Stimulated activated CD4-positive, alpha-beta T cell treated with anti-CD3 and anti-CD28 coated beads, Interleukin-15, amount 100 ng/mL, for 48 hours (primary cell): ENCODE data around the gene SHOX.
"Not testable (repeated sequence)": the region's sequence is repeated elsewhere in the genome, so short reads cannot be mapped to it uniquely, and the experiment has no call there.

Source experiments
- DNase-seq, 2 donors: peaks; one replicate each; pipeline ENCODE4 v3.0.0-alpha.2; 2020; ENCODE audit warnings: low read depth in 2 of 2

SHOX gene

DNA sequence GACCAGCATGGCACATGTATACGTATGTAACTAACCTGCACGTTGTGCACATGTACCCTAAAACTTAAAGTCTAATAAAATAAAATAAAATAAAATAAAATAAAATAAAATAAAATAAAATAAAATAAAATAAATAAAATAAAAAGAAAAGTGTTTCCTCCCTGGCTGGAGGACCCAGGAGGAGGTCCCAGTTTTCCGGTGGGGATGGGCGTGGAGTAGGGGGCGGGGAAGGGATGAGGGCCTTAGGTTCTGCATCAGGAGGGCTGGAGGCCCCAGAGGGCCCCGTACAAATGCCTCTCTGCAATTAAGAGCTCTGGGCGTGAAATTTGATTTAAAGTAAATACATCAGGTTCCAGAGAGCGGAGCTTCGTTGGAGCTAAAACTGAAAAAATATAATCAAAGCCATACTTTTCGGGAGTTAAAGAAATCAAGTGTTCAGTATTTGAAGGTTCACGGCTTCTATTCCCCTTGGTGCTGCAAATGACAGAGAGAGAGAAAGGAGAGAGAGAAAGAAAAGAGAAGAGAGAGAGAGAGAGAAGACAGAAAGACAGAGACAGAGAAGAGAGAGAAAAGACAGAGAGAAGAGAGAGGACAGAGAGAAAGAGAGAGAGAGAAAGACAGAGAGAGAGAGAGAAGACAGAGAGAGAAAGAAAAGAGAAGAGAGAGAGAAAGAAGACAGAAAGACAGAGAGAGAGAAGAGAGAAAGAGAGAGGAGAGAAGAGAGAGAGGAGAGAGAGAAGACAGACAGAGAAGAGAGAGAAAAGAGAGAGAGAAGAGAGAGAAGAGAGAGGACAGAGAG lies 8.7 kb upstream of the SHOX start:
- no peak for DNase-seq

DNA sequence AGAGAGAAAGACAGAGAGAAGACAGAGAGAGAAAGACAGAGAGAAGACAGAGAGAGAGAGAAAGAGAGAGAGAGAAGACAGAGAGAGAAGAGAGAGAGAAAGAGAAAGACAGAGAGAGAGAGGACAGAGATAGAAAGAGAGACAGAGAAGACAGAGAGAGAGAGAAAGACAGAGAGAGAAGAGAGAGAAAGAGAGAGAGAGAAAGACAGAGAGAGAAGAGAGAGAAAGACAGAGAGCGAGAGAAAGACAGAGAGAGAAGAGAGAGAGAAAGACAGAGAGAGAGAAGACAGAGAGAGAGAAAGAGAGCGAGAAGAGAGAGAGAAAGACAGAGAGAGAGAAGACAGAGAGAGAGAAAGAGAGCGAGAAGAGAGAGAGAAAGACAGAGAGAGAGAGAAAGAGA lies 7.8 kb upstream of the SHOX start:
- not testable (repeated sequence) for DNase-seq

DNA sequence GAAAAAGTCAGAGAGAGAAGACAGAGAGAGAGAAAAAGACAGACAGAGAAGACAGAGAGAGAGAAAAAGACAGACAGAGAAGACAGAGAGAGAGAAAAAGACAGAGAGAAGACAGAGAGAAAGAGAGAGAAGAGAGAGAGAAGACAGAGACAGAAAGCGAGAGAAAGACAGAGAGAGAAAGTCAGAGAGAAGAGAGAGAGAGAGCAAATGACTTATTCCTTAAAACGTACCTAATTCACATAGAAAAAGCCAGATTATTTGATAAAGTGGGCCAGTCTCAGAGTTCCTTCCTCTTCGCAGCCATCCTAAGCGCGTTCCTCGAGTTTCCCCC lies 7.4 kb upstream of the SHOX start:
- no peak for DNase-seq

DNA sequence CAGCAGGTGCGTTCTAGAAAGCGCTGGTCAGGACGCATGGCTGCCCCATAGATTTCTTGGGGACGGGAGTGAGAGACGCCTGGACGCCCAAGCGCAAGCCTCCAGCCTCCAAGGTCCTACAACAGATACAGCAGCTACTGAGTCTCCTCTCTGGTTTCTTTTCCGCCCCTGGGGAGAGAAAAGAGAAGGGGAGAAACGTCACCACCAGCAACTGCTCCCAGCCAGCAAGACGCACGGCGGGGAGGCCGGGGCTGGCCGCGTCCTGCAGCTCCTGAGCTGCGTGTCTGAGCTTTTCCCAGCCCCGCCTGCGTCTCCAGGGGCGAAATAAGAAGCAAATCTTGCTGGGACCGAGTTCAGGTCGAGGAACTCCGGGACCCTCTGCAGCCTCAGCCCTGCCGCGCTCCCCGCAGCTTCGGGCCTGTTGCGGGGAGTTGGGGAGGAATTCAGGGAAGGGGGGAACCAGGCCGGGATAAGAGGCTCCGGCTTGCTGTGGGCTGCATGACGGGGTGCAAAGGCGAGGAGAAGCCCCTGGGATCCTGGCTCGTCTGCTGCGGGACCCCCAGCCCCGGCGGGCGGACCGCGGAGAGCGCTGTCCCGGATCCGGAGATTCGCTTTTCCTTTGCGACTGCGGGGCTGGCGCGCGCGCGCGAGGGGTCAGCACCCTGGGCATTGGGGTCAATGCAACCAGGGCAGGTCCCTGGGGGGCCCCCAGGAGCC lies 6.8 kb upstream of the SHOX start:
- no peak for DNase-seq

DNA sequence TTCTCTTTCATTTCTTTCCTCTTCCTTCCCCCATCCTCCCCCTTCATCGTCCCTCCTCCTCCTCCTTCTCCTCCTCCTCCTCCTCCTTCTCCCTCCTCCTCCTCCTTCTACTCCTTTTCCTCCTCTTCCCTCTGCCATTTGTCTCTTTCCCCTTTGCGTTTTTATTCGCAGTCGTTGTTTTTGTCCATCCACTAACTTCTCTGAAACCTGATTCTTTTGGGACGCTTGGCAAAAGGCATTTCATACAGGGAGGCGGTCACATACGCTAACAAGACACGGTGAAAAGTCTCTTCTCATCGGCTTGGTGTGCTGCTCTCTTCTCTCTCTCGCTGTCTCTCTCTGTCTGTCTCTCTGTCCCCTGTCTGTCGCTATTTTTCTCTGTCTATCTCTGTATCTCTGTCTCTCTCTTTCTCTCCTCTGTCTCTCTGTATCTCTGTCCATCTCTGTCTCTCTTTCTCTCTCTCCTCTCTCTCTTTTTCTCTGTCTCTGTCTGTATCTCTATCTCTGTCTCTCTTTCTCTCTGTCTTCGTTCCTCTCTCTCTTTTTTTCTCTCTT lies 5.4 kb upstream of the SHOX start:
- no peak for DNase-seq

DNA sequence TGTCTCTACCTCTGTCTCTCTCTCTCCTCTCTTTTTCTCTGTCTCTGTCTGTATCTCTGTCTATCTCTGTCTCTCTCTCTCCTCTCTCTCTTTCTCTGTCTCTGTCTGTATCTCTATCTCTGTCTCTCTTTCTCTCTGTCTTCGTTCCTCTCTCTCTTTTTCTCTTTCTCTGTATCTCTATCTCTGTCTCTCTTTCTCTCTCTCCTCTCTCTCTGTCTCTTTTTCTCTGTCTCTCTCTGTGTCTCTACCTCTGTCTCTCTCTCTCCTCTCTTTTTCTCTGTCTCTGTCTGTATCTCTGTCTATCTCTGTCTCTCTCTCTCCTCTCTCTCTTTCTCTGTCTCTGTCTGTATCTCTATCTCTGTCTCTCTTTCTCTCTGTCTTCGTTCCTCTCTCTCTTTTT lies 4.5 kb upstream of the SHOX start:
- DNase-seq = not testable (repeated sequence)

DNA sequence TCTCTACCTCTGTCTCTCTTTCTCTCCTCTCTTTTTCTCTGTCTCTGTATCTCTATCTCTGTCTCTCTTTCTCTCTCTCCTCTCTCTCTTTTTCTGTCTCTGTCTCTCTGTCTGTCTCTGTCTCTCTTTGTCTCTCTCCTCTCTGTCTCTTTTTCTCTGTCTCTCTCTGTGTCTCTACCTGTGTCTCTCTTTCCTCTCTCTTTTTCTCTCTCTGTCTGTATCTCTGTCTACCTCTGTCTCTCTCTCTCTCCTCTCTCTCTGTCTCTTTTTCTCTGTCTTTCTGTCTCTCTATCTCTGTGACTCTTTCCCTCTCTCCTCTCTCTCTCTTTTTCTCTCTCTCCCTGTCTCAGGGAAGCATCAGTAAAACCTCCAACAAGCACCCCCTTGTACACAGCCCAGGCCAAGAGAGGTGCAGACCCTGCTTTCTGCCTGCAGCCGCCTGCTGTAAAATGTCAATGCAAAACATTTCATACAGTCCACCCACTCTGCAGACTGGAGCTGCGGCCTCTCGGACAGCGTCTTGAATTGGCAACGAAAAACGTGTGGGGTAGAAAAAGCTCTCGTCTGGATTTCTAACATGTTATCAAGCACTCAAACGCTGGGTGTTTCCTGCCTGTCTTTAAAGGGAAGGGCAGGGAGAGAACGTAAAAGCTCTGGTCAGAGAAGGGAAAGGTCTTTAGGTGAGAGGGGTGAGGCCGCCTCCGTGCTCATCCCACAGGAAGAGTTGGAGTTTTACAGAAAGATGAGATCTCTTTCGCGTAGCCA lies 3.7 kb upstream of the SHOX start:
- no peak for DNase-seq

DNA sequence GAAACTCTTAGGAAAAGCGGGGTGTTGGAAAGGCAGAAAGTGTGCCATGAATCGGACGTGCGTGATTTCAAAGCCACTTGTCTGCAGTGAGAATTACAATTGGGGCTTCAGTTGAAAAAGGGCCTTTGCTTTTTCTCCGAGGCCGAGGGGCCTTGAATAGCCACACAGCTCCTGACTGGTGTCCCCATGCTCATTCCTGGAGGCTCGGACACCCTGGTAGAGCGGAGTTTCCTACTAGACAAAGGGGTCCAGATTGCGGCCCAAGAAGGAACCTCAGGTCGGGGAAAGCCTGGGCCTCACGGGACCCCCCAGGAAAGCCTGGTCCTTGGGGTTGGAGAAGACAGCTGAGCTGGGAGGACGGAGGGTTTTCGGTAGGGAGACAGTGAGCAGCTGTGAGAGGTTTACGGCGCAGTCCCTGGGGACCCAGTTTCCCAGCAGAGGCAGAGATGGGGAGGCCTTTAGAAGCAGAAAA lies 3.0 kb upstream of the SHOX start:
- DNase-seq = no peak

DNA sequence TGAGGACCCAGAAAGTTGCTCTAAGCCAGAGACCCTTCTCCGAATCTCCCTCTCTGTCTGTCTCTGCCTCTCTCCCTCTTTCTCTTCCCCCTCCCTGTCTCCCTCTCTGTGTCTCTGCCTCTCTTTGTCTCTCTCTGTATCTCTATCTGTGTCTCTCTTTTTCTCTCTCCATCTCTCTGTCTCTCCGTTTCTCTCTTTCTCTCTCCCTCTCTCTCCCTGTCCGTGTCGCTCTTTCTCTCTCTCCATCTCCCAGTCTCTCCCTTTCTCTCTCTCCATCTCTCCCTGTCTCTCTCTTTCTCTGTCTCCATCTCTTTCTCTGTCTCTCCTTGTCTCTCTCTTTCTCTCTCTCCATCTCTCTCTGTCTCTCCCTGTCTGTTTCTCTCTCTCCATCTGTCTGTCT lies 2.6 kb upstream of the SHOX start:
- no peak for DNase-seq

DNA sequence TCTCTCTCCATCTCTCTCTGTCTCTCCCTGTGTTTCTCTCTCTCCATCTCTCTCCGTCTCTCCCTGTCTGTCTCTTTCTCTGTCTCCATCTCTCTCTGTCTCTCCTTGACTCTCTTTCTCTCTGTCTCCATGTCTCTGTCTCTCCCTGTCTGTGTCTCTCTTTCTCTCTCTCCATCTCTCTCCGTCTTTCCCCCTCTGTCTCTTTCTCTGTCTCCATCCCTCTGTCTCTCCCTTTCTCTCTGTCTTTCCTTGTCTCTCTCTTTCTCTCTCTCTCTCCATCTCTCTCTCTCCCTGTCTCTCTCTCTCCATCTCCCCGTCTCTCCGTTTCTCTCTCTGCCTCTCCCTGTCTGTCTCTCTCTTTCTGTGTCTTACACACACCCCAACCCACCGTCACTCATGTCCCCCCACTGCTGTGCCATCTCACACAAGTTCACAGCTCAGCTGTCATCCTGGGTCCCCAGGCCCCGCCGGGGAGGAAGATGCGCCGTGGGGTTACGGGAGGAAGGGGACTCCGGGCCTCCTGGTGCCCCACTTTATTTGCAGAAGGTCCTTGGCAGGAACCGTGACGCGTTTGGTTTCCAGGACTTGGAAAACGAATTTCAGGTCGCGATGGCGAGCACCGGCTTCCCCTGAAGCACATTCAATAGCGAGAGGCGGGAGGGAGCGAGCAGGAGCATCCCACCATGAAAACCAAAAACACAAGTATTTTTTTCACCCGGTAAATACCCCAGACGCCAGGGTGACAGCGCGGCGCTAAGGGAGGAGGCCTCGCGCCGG lies 1.2 kb upstream of the SHOX start:
- DNase-seq = no peak

DNA sequence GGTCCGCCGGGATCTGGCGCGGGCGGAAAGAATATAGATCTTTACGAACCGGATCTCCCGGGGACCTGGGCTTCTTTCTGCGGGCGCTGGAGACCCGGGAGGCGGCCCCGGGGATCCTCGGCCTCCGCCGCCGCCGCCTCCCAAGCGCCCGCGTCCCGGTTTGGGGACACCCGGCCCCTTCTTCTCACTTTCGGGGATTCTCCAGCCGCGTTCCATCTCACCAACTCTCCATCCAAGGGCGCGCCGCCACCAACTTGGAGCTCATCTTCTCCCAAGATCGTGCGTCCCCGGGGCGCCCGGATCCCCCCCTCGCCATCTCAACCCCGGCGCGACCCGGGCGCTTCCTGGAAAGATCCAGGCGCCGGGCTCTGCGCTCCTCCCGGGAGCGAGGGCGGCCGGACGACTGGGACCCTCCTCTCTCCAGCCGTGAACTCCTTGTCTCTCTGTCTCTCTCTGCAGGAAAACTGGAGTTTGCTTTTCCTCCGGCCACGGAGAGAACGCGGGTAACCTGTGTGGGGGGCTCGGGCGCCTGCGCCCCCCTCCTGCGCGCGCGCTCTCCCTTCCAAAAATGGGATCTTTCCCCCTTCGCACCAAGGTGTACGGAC lies 482 bp upstream of the SHOX start:
- DNase-seq = no peak

DNA sequence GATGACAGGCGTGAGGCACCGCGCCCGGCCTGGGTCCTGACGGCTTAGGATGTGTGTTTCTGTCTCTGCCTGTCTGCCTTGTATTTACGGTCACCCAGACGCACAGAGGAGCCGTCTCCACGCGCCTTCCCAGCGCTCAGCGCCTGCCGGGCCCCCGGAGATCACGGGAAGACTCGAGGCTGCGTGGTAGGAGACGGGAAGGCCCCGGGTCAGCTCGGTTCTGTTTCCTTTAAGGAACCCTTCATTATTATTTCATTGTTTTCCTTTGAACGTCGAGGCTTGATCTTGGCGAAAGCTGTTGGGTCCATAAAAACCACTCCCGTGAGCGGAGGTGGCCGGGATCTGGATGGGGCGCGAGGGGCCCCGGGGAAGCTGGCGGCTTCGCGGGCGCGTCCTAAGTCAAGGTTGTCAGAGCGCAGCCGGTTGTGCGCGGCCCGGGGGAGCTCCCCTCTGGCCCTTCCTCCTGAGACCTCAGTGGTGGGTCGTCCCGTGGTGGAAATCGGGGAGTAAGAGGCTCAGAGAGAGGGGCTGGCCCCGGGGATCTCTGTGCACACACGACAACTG lies 1.3 kb downstream of the SHOX start:
- no peak for DNase-seq

DNA sequence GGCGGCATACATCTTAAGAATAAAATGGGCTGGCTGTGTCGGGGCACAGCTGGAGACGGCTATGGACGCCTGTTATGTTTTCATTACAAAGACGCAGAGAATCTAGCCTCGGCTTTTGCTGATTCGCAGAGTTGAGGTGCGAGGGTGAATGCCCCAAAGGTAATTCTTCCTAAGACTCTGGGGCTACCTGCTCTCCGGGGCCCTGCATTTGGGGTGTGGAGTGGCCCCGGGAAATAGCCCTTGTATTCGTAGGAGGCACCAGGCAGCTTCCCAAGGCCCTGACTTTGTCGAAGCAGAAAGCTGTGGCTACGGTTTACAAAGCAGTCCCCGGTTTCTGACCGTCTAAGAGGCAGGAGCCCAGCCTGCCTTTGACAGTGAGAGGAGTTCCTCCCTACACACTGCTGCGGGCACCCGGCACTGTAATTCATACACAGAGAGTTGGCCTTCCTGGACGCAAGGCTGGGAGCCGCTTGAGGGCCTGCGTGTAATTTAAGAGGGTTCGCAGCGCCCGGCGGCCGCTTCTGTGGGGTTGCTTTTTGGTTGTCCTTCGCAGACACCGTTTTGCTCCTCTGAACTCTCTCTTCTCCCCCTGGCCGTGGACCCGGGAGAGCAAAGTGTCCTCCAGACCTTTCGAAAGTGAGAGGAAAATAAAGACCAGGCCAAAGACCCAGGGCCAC lies 1.9 kb downstream of the SHOX start:
- no peak for DNase-seq

DNA sequence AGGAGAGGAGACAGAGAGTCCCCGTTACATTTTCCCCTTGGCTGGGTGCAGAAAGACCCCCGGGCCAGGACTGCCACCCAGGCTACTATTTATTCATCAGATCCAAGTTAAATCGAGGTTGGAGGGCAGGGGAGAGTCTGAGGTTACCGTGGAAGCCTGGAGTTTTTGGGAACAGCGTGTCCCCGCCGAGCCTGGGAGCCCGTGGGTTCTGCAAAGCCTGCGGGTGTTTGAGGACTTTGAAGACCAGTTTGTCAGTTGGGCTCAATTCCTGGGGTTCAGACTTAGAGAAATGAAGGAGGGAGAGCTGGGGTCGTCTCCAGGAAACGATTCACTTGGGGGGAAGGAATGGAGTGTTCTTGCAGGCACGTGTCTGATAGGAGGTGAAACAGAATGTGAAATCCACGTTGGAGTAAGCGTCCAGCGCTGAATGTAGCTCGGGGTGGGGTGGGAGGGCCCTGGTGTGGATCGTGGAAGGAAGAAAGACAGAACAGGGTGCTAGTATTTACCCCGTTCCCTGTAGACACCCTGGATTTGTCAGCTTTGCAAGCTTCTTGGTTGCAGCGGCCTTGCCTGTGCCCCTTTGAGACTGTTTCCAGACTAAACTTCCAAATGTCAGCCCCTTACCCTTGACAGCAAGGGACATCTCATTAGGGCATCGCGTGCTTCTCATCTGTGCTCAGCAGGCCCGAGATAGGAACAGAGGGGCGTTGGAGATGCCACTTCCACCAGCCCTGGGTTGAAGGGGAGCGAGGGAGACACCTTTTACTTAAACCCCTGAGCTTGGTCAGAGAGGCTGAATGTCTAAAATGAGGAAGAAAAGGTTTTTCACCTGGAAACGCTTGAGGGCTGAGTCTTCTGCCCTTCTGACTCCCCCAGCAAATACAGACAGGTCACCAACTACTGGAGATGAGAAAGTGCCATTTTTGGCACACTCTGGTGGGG lies 2.7 kb downstream of the SHOX start:
- no peak for DNase-seq

DNA sequence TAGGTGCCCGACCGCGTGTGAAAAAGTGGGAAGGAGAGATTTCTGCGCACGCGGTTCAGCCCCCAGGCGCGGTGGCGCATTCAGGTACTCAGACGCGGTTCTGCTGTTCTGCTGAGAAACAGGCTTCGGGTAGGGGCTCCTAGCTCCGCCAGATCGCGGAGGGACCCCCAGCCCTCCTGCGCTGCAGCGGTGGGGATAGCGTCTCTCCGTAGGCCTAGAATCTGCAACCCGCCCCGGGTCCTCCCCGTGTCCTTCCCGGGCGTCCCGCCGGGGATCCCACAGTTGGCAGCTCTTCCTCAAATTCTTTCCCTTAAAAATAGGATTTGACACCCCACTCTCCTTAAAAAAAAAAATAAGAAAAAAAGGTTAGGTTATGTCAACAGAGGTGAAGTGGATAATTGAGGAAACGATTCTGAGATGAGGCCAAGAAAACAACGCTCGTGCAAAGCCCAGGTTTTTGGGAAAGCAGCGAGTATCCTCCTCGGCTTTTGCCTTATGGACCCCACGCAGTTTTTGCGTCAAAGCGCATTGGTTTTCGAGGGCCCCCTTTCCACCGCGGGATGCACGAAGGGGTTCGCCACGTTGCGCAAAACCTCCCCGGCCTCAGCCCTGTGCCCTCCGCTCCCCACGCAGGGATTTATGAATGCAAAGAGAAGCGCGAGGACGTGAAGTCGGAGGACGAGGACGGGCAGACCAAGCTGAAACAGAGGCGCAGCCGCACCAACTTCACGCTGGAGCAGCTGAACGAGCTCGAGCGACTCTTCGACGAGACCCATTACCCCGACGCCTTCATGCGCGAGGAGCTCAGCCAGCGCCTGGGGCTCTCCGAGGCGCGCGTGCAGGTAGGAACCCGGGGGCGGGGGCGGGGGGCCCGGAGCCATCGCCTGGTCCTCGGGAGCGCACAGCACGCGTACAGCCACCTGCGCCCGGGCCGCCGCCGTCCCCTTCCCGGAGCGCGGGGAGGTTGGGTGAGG lies 3.7 kb downstream of the SHOX start:
- DNase-seq = no peak

DNA sequence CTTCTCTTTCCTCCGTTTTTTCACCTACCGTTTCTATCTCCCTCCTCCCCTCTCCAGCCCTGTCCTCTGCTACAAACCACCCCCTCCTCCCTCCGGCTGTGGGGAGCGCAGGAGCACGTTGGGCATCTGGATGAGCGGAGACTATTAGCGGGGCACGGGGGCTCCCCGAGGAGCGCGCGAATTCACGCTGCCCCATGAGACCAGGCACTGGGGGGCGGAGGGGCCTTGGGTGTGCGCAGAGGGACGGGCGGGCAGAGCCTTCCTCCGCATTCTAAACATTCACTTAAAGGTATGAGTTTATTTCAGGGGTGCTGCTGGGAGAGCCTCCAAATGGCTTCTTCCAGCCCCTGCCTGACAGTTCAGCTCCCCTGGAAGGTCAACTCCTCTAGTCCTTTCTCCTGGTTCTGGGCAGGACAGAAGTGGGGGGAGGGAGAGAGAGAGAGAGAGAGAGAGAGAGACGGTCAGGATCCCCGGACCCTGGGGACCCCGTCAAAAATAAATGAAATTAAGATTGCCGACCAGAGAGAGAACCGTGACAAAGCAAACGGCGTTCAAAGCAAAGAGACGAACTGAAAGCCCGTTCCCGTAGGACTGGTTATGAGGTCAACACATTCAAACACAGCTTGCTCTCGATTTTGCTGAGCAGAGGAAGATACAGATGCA lies 5.0 kb downstream of the SHOX start:
- no peak for DNase-seq

DNA sequence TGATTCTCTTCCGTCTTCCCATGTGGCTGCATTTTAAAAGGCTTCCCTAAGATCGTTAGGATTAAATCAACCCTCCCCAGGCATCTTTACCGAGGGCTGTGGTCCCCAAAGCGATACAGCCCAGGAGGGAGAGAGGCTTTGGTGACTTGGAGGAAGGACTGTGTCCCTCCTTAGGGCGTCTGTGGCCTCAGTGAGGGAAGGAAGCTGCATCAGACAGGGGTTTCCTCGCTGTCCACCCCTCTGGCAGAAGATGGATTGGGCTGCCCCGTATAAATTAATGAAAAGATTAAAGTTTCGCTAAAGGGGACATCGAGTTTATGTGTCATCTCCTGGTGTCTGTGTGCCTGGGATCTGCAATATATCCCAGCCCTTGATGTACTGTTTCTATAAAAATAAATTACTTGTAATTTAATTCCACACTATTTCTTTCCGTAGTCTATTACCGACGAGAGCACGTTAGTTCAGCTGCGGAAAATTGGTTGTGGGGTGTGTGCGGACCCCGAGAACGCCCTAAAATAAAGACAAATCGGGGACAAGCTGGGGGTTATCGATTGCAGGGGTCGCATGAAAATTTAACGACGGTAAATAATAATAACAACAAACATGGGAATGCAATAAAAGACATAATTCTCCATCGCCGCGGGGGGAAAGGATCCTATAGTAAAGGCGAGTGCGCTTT lies 6.5 kb downstream of the SHOX start:
- DNase-seq = no peak
